HepG2 (cell line): Measurements from ENCODE around the gene ADAMTS2. TPM values are rescaled to one million over a fixed set of nuclear protein-coding genes. Genes with fewer than 3 reads are reported as not detected.

Source experiments
- ATAC-seq: fragments of 200-7000 bp; cut with Tn5 transposase; 3 replicates; pipeline ENCODE4 v1.9.1; 2020; ENCODE audit warnings: mild to moderate bottlenecking, moderate library complexity
- BruUV-seq: library from RNA; stranded (reverse); fragments of 400-500 nt; replicated peaks from 2 replicates; lab custom pipeline; 2021; lab: Mats Ljungman, UMichigan
- CTCF ChIA-PET: fragments of 300-600 bp; formaldehyde crosslinking; extraction: SDS; loops from one replicate; lab custom pipeline; 2021; ENCODE audit warnings: low total read pairs, inconsistent platforms, low intra/inter-chr PET ratio; lab: Yijun Ruan, JAX
- POLR2A ChIA-PET: fragments of 350-600 bp; sonication (Branson Sonifier 250); formaldehyde crosslinking; loops from one replicate; lab custom pipeline; 2020; ENCODE audit warnings: antibody characterized with exemption, inconsistent platforms; lab: Yijun Ruan, JAX
- DNase-seq: peaks from one replicate; pipeline ENCODE4 v3.0.0-alpha.2; 2015; ENCODE audit warnings: low spot score
- FAIRE-seq: peaks from 3 replicates; lab custom pipeline; 2011; peaks lifted over from hg19 to GRCh38; lab: Jason Lieb, UNC
- H2AFZ ChIP-seq: one replicate; pipeline ENCODE4 v1.6.1; 2011; ENCODE audit warnings: low read length, inconsistent platforms
- H3K27ac ChIP-seq: fragments of 300-600 bp; 3 replicates; pipeline ENCODE4 v1.8.0; 2011; ENCODE audit warnings: mixed run types, mild to moderate bottlenecking, mixed read lengths, low read length, inconsistent platforms; ENCODE audit not compliant: insufficient read depth; ENCODE audit errors: extremely low read length
- H3K27me3 ChIP-seq, 2 experiments: fragments of 200-600 bp in 1 of 2; 2 replicates in 1 of 2; 3 replicates in 1 of 2; pipeline versions ENCODE4 v1.6.0 to v1.8.0; 2011; ENCODE audit warnings: low read length in 2 of 2, mild to moderate bottlenecking in 2 of 2, moderate library complexity in 2 of 2, inconsistent platforms in 1 of 2; ENCODE audit not compliant: insufficient read depth in 2 of 2, control insufficient read depth in 1 of 2
- H3K36me3 ChIP-seq, 2 experiments: fragments of 200-600 bp in 1 of 2; replicated peaks in 1 of 2; 2 replicates in 1 of 2; 3 replicates in 1 of 2; pipeline versions ENCODE4 v1.5.1 to v1.8.0; 2011; ENCODE audit warnings: low read length in 2 of 2, inconsistent platforms in 1 of 2; ENCODE audit not compliant: insufficient read depth in 2 of 2, control insufficient read depth in 1 of 2
- H3K4me1 ChIP-seq: 2 replicates; pipeline ENCODE4 v1.5.1; 2012; ENCODE audit warnings: low read length, inconsistent platforms; ENCODE audit not compliant: insufficient read depth
- H3K4me2 ChIP-seq: 2 replicates; pipeline ENCODE4 v1.6.0; 2011; ENCODE audit warnings: low read depth, low read length, inconsistent platforms
- H3K4me3 ChIP-seq, 3 experiments: fragments of 200-600 bp in 1 of 3; sonication (generic), shearing (Covaris generic) in 1 of 3; replicated peaks in 1 of 3; 2 replicates each; pipeline ENCODE4 v1.5.1; 2011 to 2016; ENCODE audit warnings: low read length in 3 of 3, inconsistent platforms in 2 of 3, low read depth in 2 of 3, mild to moderate bottlenecking in 2 of 3, control low read depth in 1 of 3, mixed read lengths in 1 of 3; ENCODE audit not compliant: insufficient read depth in 1 of 3
- H3K79me2 ChIP-seq: one replicate; pipeline ENCODE4 v1.6.1; 2011; ENCODE audit warnings: low read length, inconsistent platforms; ENCODE audit not compliant: insufficient read depth
- H3K9ac ChIP-seq: 2 replicates; pipeline ENCODE4 v1.6.0; 2011; ENCODE audit warnings: mild to moderate bottlenecking, low read depth, low read length, inconsistent platforms; ENCODE audit not compliant: insufficient read depth
- H3K9me3 ChIP-seq: 2 replicates; pipeline ENCODE4 v1.5.1; 2012; ENCODE audit warnings: mild to moderate bottlenecking, low read length
- H4K20me1 ChIP-seq: 2 replicates; pipeline ENCODE4 v1.6.0; 2011; ENCODE audit warnings: inconsistent platforms, mild to moderate bottlenecking, low read length, moderate library complexity; ENCODE audit not compliant: insufficient read depth
- ARHGAP35 ChIP-seq: sonication (generic); formaldehyde crosslinking; IDR thresholded peaks from 2 replicates; pipeline ENCODE4 v1.9.0; 2022; ENCODE audit warnings: mild to moderate bottlenecking, inconsistent platforms, moderate library complexity, missing genetic modification reagents, borderline replicate concordance
- ARNT2 ChIP-seq: sonication (generic); formaldehyde crosslinking; IDR thresholded peaks from 2 replicates; pipeline ENCODE4 v1.8.0; 2022; ENCODE audit warnings: mild to moderate bottlenecking, low read depth, missing genetic modification reagents, moderate library complexity
- FOXM1 ChIP-seq: sonication (generic); formaldehyde crosslinking; IDR thresholded peaks from 2 replicates; pipeline ENCODE4 v1.5.0; 2020; ENCODE audit warnings: missing genetic modification reagents
- MEIS2 ChIP-seq: sonication (generic); formaldehyde crosslinking; IDR thresholded peaks from 2 replicates; pipeline ENCODE4 v1.9.0; 2021; ENCODE audit warnings: mild to moderate bottlenecking, missing genetic modification reagents
- PATZ1 ChIP-seq: sonication (generic); formaldehyde crosslinking; IDR thresholded peaks from 2 replicates; pipeline ENCODE4 v1.4.0; 2020; ENCODE audit warnings: missing genetic modification reagents
- PRDM10 ChIP-seq: sonication (generic); formaldehyde crosslinking; IDR thresholded peaks from 2 replicates; pipeline ENCODE4 v1.4.0; 2020; ENCODE audit warnings: low read depth, missing genetic modification reagents
- SP4 ChIP-seq: sonication (generic); formaldehyde crosslinking; IDR thresholded peaks from 2 replicates; pipeline ENCODE4 v1.8.1; 2023; ENCODE audit warnings: mild to moderate bottlenecking, missing genetic modification reagents
- SRSF9 ChIP-seq: fragments of 200-400 bp; formaldehyde crosslinking; IDR thresholded peaks from 2 replicates; pipeline ENCODE4 v1.6.1; 2018; ENCODE audit warnings: borderline replicate concordance, mild to moderate bottlenecking, low read depth, low read length; ENCODE audit not compliant: insufficient read depth, poor library complexity, severe bottlenecking
- TBL1XR1 ChIP-seq: fragments of 150-350 bp; IDR thresholded peaks from 2 replicates; pipeline ENCODE4 v1.6.1; 2014; ENCODE audit warnings: borderline replicate concordance, low read length; ENCODE audit not compliant: partially characterized antibody
- THAP11 ChIP-seq: IDR thresholded peaks from 2 replicates; pipeline ENCODE4 v1.6.1; 2016; ENCODE audit warnings: missing biosample characterization, missing genetic modification reagents
- THAP7 ChIP-seq: sonication (generic); formaldehyde crosslinking; IDR thresholded peaks from 2 replicates; pipeline ENCODE4 v1.8.1; 2023; ENCODE audit warnings: mild to moderate bottlenecking, missing genetic modification reagents
- ZBTB2 ChIP-seq: sonication (generic); formaldehyde crosslinking; IDR thresholded peaks from 2 replicates; pipeline ENCODE4 v1.8.0; 2022; ENCODE audit warnings: low read depth, missing genetic modification reagents
- ZFY ChIP-seq: sonication (generic); formaldehyde crosslinking; IDR thresholded peaks from 2 replicates; pipeline ENCODE4 v1.4.0; 2020; ENCODE audit warnings: missing genetic modification reagents
- WGBS: methylation state at CpG from one replicate; pipeline ENCODE4 v1.1.6; 2017; ENCODE audit warnings: low lambda C conversion rate; 5-methylcytosine and 5-hydroxymethylcytosine counted together
- in situ Hi-C: cut with HindIII; loops from 2 replicates; pipeline ENCODE4 v1.10.0; 2017; ENCODE audit warnings: low pct_unique_long_range_greater_than_20kb; ENCODE audit not compliant: extremely low pct_ligation_motif_present
- intact Hi-C: fragments of 100-400 bp; cut with micrococcal nuclease; formaldehyde crosslinking; loops from one replicate; pipeline ENCODE4 v1.10.0; 2022; ENCODE audit not compliant: unreplicated experiment
- polyA plus RNA-seq, 8 experiments: library from polyadenylated mRNA; depleted of rRNA in 3 of 8; stranded (reverse) in 7 of 8; unstranded in 1 of 8; fragments of >200 nt; fragmentation: Illumina TruSeq in 4 of 8; extraction: Trizol in 4 of 8; gene quantifications; 2 replicates each; pipeline versions ENCODE4 v1.2.1 to v1.2.3, GENCODE V29; 2011 to 2016; ENCODE audit warnings: low read depth in 4 of 8, missing spikeins in 1 of 8, mixed read lengths in 1 of 8; ENCODE audit not compliant: insufficient read depth in 1 of 8
- total RNA-seq, 5 experiments: library from RNA; depleted of rRNA; stranded (reverse); fragments of >200 nt; fragmentation: Illumina TruSeq; extraction: Trizol; gene quantifications; 2 replicates each; pipeline ENCODE4 v1.2.3, GENCODE V29; 2016; ENCODE audit warnings: low read depth in 1 of 5

The ADAMTS2 gene
- total and polyA plus RNA-seq, 2 of the 13 experiments (the other 11 are each of a cell fraction or from before 2014, with no cell fraction given), result 0.24 to 3.5 TPM

GRCh38 chr5:179150011-179150410 is 195.2 kb downstream of the ADAMTS2 start:
- ATAC-seq, result no peak
- Histone ChIP-seq H2AFZ (no peak overlapping the region), H3K79me2 (no peaks in the 10 kb centered on the region)
- POLR2A ChIA-PET, result no interaction called here
- no TSS peak for BruUV-seq
- TF ChIP-seq SRSF9, result no peak
- no peak for TF ChIP-seq ARNT2 (CRISPR knock-in tag)
- TF ChIP-seq PATZ1, result no peak
- no peak for TF ChIP-seq ZBTB2 (CRISPR knock-in tag)
- no peak for TF ChIP-seq MEIS2 (CRISPR knock-in tag)
- TF ChIP-seq THAP7 (CRISPR knock-in tag), result no peak
- TF ChIP-seq PRDM10, result no peak
- TF ChIP-seq ZFY (CRISPR knock-in tag), result no peak
- TF ChIP-seq SP4 (CRISPR knock-in tag), result no peak
- TF ChIP-seq FOXM1 (CRISPR knock-in tag), result no peak
- TF ChIP-seq TBL1XR1, result no peak
- TF ChIP-seq THAP11 (CRISPR knock-in tag), result no peak
- no peak for TF ChIP-seq ARHGAP35 (CRISPR knock-in tag)
- TF ChIP-seq, all 625 proteins: peak for 0
- H3K4me2 ChIP-seq, result no peak overlapping the region
- in situ Hi-C loops (no loop called here), intact Hi-C loops (no loop called here)
- H3K9me3 ChIP-seq, result no peaks in the 10 kb centered on the region
- H3K4me3 ChIP-seq, result no peak overlapping the region
- no peak for FAIRE-seq
- WGBS, result 21% methylated on average over 2 of the region's 7 CpGs
- H3K27me3 ChIP-seq, result peaks cover 1 to 3% of the 10 kb centered on the region in 2 experiments; a peak in 2 of 5 replicates
- no peaks in the 10 kb centered on the region for H4K20me1 ChIP-seq
- no peak overlapping the region for H3K9ac ChIP-seq
- H3K27ac ChIP-seq, result no peak overlapping the region
- no peaks in the 10 kb centered on the region for H3K4me1 ChIP-seq
- CTCF ChIA-PET, result no interaction called here
- no peaks in the 10 kb centered on the region for H3K36me3 ChIP-seq
- DNase-seq, result no peak
